HG03095 (cell line): ENCODE measurements around the gene NTRK2.

Source experiments
- ATAC-seq: cut with Tn5 transposase; IDR thresholded peaks from one replicate; pipeline ENCODE4 v1.9.1; 2021; ENCODE audit warnings: moderate library complexity; ENCODE audit not compliant: unreplicated experiment

NTRK2 gene

DNA sequence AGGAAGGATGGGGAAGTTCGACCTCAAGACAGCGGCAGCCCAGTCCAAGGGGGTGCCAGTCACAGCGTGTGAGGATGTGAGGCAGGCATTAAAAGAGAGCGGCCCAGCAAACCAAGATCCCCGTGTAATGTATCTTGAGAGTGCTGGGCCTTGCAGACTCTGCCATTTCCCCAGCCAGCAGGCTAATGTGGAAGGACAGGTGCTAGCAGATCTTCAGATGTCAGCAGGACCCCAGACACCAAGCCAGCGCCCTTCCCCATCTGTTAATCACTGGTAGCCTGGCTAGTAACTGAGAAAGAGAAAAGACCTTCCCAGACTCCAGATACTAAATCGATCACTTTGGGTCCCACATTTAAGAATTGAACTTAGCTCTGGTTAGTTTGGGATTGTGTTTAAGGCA, 62.2 kb downstream of the NTRK2 start:
- ATAC-seq = no peak

DNA sequence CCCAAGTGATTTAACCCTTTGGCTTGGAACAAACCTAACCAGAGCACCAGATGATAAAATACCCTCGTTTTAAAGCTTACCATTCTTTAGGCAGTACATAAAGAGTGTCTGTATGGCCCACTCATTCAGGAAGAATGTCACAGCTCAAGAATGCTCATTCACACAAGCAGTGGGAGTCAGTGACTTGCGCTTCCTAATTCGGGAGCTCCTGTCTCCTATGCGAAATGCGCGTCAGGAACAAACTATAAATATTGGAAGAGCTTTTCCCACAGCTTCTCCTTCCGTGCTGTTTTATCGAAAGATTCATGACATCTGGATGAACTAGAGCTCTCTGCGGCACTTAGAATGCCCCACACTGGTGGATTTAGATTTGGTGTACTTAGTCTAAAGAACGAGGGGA, 66.6 kb downstream of the NTRK2 start:
- no peak for ATAC-seq

DNA sequence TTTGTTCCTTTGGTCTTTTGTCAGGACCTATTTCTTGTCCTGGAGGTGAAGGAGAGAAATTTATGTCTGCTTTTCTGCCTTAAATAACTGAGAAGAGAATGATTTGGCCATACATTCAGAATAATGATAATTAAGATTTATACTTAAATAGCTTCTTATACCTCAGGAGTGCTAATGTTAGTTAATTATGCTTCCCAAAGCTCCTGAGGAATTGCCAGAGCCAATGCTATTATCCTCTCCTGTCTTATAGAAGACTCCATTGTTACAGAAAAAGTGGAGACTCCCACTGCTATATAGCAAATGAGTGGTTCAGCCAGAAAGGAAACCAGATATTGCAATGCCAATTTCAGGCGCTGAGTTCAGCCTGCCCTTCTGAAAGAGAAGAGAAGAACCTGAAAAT, 67.0 kb downstream of the NTRK2 start:
- no peak for ATAC-seq

DNA sequence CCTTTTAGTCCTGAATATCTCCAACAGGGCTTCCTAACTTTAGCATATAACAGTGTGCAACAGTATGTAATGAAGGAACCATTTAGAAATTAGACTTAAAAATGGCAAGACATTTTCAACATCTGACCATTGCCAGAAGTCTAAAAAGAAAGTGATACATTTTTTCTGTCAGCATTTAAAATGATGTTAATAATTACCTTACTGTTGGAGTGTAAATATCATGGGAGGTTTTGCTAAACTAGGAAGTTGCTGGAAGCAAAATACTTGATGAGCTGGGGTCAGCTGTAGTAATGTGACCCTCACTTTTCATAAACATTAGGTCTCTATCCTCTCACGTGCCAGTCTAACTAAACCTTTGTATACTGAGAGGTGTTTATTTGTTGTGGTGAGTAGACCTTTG, 68.8 kb downstream of the NTRK2 start:
- no peak for ATAC-seq

DNA sequence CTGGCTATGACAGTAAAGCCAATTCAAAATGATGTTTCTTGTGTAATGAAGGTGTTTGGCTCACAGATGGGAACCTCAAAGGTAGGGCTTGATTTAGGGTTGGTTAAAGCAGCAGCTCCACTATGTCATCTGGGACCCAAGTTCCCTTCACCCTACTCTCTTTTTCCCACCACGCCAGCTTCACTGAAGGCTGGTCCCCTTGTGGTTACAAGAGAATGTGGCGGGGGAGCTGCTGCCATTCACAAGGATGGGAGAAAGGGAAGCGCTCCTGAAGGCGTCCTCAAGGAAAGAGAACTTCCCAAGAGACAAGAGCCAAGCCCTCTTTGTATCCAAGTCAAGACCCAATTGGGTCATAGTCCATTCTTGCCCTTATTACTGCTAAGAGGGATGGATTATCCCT, 72.7 kb downstream of the NTRK2 start:
- no peak for ATAC-seq

DNA sequence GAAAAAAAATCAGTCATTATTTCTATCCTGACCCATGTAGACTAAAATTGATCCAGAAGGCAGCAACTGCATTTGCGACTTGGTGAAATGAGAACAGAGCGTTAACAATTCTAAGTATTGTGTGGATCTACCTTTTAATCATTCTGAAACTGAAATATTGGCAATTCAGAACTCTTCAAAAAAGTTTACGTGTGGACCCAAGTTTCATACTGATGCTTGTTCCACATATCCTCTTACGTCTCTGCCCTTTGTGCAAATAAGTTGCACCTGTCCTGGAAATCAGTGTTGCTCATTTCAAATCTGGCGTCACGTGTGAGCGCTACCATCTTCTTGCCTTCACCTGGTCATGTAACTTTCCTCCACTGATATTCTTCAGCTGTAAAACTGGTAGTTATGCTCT, 74.7 kb downstream of the NTRK2 start:
- no peak for ATAC-seq

DNA sequence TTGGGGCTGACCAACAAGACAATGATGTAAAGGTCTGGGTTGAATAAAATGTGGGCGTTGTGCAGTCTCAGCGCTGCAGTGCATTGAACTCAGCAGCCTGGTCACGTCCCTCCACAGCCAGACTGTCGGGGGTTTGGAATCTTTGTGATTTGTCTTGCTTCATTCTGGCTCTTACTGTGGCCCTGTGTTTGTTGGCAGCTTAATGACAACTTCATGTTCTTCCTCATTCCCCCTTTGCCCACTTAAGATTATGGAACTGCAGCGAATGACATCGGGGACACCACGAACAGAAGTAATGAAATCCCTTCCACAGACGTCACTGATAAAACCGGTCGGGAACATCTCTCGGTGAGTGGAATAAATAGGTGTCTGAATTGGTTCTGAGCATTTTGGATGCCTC, 75.2 kb downstream of the NTRK2 start:
- ATAC-seq = no peak

DNA sequence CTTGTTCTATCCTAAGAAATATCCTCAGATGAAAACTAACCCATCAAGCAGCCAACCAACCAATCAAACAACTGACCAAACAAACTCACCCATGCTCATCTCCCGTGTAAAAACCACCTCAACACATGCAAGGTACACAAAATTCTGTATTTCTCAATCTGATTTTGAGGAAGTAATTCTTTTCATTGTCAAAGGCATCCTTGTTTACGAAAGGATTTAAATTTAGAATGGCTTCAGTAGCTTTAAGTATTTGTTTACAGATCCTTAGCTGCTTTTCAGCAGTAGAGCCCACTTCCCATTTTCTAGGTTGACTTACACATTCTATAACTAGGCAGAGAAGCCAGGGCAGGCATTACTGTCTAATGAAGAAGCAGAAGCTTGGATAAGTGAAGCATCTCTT, 78.6 kb downstream of the NTRK2 start:
- ATAC-seq = no peak

DNA sequence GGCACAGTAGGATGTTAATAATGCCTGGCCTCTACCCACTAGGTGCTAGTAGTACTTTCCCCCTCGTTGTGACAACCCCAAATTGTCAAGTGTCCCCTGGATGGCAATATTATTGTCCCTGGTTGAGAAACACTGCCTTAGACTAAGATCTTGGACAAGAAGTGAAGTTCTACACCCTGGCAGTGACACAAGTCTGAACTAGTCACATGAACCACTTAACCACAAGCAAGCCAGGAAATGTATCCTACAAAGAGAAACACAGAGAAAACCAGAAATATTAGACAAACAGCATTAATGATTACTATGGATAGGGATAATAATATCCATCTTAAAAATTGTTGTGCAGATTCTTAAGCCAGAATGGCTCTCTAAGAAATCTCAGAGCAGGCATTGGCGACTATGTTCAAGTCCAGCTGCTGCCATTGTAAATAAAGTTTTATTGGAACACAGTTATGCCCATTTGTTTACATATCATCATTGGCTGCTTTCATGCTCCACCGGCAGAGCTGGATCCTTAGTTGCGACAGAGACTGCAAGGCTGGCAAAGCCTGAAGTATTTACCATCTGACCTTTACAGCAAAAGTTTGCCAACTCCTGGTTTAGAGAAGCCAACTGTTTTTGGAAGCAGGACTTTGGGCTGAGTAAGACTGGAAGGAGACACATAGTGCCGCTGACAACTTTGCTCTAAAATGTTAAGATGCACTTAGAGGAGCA, 80.8 kb downstream of the NTRK2 start:
- no peak for ATAC-seq

DNA sequence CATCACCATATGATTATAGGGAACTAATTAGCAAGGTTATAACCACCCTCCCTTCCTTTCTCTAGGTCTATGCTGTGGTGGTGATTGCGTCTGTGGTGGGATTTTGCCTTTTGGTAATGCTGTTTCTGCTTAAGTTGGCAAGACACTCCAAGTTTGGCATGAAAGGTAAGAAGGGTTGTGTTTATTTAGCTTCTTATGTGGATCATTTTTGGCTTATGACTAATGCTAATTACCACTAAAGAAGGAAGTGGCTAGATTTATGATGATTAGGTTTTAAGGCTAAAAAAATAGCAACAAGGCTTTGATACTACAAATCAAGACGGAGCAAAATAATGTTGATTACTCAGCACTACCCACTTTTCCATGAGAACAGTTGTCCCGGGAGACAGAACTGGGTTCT, 82.4 kb downstream of the NTRK2 start:
- ATAC-seq = no peak

DNA sequence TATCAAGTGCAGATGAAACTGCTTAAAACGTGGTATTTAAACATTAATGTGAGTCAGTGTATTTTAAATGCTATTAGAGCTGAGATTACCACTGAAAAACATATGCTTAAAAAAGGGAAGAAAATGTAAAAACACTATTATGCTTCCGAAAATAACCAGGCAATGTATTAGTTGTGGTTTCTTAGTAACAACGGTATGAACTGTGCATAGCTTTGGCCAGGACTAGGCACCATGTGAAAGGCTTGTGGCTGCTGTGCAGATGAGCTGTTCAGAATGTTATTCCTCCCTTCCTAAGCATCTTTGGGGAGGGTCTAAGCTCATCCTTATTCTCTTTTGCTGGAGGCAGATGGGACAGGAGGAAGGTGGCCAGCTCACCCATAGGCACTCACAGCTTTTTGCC, 84.9 kb downstream of the NTRK2 start:
- ATAC-seq = no peak

DNA sequence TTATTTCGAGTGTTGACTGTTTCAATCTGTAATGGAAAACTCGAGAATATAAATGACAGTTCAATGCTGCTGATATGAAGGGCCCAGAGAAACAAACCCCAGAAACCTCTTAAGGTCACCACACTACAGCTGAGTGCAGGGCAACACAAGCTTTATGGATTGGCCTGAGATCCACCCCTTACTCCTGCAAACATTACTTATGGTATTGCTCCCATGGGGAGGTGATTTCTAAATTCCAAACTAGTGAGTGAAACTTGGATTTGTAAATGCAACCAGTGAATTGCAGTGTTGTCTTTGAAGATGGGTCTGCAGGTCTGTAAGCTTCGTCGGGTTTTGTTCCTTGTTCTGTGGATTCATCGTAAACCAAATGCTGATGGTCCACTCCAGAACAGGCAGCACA, 85.4 kb downstream of the NTRK2 start:
- no peak for ATAC-seq

DNA sequence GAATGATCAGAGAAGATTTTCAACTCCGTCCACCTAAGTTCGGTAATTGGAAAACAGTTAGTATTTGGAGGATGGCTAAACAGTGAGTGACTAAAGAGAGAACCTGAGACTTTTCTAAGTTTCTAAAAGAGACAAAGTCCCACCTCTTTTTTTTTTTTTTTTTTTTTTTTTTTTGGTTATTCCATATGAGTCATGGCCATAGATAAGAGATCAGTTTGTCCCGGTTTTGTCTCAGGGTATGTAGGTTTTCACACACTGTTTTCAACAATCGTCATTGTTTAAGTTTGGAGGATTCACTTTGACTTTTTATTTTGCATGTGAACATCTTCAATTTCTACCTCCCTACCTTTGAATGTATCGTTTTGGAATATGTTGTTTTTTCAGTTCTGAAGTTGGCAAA, 85.9 kb downstream of the NTRK2 start:
- ATAC-seq = no peak

DNA sequence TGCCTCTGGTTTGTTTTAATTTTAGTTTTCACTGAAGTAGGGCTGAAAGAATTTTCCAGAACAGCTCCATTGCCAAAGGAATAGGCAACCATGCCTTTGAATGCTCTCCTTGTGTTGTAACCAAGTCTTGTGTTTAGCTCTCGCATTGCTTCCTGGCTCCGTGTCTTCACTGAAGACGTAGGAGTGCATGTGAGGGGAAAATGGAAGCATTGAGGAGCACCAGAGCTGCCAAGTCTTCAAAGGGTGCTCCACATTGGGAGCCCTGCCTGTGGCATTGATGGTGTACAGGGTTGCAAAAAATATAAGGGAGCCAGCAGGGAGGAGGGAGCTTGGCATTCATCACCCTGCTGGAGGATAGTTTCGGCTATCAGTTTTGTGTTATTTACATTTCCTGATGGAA, 86.6 kb downstream of the NTRK2 start:
- no peak for ATAC-seq

DNA sequence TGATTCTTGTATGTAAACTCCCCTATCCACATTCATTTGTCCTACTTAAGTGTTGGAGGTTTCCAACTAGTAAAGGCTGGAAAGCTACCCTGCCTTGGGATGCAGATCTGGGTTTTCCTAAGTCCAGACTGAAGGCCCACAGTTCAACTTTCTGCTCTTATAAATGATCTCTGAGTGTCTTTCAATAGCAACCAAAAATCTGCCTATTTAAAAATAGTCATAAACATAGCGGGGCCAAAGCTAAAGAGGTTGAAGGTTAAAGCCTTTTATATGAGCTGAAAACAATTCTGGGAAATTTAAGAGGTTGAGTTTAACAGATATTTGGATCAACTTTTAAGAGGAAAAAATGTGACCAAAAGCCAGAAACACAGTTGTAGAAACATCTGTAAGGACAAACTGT, 87.2 kb downstream of the NTRK2 start:
- no peak for ATAC-seq

DNA sequence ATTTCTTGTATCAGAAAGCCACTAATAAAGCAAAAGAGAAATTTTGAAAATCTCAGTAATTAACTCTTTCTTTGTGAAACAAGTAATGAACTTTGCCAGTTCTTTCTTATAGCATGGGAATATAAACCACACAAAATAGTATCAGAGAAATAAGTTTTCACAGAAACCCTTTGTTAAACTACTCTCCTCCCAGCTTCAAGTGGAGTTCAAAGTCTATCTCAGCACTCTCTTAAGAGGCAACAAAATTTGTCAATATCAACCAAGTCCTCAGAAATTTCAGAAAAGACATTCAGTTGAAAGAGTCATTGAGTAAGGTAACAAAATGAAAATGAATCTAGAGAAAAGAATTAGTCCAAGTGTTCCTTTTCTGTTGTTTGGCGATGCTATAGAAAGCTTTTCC, 89.3 kb downstream of the NTRK2 start:
- no peak for ATAC-seq

DNA sequence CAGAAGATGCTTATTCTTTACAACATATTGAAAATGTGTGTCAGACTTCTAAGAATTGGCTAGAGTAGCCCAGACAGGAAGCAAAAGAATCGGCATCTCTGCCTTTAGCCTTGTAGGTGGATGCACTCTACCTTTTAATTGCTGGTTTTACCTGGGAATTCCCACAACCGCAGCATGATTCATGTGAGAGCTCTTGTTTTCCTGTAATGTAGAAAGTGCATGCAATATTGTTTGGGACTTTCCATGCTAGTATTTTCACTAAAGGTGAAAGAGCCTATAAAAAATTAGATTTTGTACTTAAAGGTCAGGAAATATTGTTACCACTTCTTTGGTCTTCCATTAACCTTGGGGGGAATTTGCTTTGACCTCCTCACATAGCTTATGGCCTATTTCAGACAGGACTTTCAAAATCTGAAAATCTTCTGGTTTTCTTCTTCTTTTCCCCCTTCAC, 89.8 kb downstream of the NTRK2 start:
- ATAC-seq = peak; percentile 68

DNA sequence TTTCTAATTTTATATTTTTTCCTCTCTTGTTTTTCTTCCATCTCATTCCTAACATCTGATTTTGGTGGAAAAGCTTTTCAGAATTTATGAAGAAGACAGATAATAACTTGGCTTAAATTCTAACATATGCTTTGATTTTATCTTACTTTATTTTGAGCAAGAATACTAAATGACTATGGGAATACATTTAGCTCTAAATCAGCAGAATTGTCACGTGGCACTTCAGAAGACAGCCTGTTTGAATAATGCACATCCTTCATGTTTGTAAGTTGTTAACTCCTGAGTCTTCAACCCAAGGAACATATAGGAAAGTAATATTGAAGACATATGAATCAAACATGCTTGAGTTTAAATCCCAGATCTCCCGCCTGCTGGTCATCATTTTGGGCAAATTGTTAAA, 90.3 kb downstream of the NTRK2 start:
- no peak for ATAC-seq

DNA sequence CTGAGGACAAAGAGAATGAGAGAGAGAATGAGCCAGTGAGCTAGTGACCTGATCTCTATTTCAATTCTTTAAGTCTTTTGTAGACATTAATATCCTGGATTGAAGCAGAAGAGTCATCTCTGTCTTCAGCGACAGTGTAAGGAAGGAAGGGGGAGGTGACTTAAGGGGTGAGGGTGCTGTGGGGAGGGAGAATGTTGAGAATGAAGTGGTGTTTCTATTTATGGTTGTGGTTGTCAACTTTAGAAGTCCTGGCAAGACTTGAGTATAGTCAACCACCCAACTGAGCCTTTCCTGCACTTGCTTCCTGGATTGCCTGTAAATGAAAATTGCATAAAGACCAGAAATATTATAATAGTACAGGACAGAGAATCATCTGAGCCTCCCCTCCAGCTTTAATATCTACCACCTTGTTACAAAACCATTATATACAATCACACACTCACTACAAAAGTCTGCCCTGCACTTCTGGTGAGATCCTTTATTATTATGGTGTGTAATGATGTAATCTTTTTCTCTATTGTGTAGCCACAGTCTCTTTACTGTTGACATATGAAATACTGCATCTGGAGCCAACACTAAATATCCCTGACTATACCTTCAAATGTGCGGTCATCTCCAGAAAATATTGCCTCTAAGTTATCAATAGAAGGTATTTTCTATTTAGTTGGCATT, 91.7 kb downstream of the NTRK2 start:
- ATAC-seq = no peak

DNA sequence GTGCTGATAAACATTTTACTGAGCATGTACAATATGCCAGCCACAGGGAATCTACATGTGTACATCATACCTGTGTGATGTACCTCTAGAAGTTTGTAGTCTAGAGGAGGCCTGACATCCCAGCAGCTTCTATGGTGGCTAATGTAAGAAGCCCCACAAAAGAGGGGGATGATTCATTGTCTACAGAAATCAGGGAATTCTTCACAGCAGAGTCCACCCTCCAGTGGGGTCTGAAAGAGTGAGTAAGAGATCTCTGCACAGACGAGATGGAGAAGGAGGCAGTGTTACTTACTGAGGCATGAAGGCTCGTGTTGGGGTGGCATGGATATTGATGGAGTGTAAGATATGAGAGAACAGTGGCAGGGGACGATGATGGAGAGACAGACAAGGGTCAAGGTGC, 103.0 kb downstream of the NTRK2 start:
- ATAC-seq = no peak

DNA sequence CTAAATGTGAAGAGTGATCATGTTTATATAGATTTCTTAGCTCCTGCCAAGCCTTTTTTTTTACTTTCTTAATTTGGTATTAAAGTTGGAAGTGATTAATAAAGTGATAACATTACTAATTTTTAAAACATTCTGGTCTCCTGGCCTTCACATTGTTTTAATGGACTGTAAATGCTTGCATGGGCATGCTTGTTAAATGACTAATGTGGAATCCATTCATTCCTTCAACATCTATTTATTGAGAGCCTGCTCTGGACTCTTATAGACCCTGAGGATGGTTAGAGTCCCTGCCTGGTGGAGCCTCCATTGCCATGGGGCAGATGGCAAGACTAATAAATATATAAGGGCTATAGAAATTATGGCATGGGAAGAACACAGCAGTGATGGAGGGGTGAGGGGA, 103.5 kb downstream of the NTRK2 start:
- no peak for ATAC-seq

DNA sequence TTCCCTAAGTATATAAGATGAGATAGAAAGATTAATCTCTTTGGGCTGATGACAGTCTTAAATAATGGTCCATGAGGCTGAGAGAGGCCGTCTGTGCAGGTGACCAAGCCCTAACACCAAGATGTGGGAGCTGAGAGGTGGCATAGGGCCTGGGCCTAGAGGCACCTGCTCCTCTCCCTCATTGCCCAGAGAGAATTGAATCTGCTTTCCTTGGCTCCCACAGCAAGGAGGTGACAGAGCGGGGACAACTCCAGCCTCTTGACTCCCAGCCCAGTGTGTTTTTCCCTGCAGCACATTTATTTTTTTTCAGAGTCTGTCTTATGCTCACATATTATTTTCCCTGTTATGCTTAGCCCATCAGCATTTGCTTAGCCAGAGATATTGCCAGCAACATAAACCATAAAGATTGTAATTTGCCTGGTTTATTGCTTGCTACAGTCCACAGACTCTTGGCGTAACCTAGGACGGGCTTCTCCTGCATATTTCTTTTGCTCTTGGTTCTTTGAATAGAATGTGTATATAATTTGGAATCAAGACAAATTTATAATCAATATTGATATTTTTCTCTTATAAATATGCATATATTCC, 105.6 kb downstream of the NTRK2 start:
- ATAC-seq = no peak

DNA sequence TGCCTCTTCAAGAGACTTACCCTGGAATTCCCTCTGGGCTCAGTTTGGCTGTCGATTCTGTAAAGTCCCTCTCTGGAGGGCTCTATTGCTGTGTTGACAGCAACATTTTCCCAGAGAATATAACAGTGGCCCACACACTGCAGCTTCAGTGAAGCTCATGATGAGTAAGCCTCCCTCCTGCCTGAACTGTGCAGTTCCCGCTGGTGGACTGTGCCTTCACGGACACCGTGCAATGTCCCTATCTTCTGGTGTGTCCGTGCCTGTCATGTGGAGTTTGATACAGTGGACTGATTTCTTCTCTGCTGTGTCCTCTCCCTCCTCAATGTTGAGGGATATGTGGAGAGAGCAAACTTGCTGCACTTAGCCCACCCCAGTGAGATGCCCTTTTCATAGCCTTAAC, 109.0 kb downstream of the NTRK2 start:
- ATAC-seq = no peak
